Measurements from ENCODE around the gene ZNF146.
"Not testable (repeated sequence)": the region's sequence is repeated elsewhere in the genome, so short reads cannot be mapped to it uniquely, and the experiment has no call there.

The ZNF146 gene

GRCh38 chr19:36233626-36234025 lies 18.7 kb downstream of the ZNF146 start:
- not testable (repeated sequence) for H3K4me3 ChIP-seq (ENCODE audit: low read depth, low read length)

GRCh38 chr19:36236304-36236945 lies 21.5 kb downstream of the ZNF146 start:
- H3K4me3 ChIP-seq (ENCODE audit: low read depth, low read length) = no peak overlapping the region

- H3K4me3 ChIP-seq (ENCODE audit: low read depth, low read length) = no peak overlapping the region
These were observed 22.0 kb downstream of the ZNF146 start for GRCh38 chr19:36236946-36237310.

GRCh38 chr19:36244066-36244465 lies 29.2 kb downstream of the ZNF146 start:
- no peak overlapping the region for H3K4me3 ChIP-seq (ENCODE audit: low read depth, low read length)

GRCh38 chr19:36245210-36246005 lies 30.5 kb downstream of the ZNF146 start:
- H3K4me3 ChIP-seq (ENCODE audit: low read depth, low read length) = peak overlapping the region; percentile 39

GRCh38 chr19:36246006-36246481 lies 31.1 kb downstream of the ZNF146 start:
- peak overlapping the region; percentile 28 for H3K4me3 ChIP-seq (ENCODE audit: low read depth, low read length)

GRCh38 chr19:36252047-36252446 lies 37.1 kb downstream of the ZNF146 start:
- no peak overlapping the region for H3K4me3 ChIP-seq (ENCODE audit: low read depth, low read length)

- H3K4me3 ChIP-seq (ENCODE audit: low read depth, low read length) = no peak overlapping the region
These were observed 39.9 kb downstream of the ZNF146 start for GRCh38 chr19:36254848-36255247.

GRCh38 chr19:36255316-36255715 lies 40.4 kb downstream of the ZNF146 start:
- H3K4me3 ChIP-seq (ENCODE audit: low read depth, low read length) = no peak overlapping the region

- no peak overlapping the region for H3K4me3 ChIP-seq (ENCODE audit: low read depth, low read length)
These were observed 41.2 kb downstream of the ZNF146 start for GRCh38 chr19:36256064-36256463.

GRCh38 chr19:36256853-36257519 lies 42.1 kb downstream of the ZNF146 start:
- H3K4me3 ChIP-seq (ENCODE audit: low read depth, low read length) = no peak overlapping the region

- H3K4me3 ChIP-seq (ENCODE audit: low read depth, low read length) = no peak overlapping the region
These were observed 42.6 kb downstream of the ZNF146 start for GRCh38 chr19:36257520-36257876.

- no peak overlapping the region for H3K4me3 ChIP-seq (ENCODE audit: low read depth, low read length)
These were observed 43.3 kb downstream of the ZNF146 start for GRCh38 chr19:36258028-36258875.

GRCh38 chr19:36259211-36259610 lies 44.3 kb downstream of the ZNF146 start:
- no peak overlapping the region for H3K4me3 ChIP-seq (ENCODE audit: low read depth, low read length)

- no peak overlapping the region for H3K4me3 ChIP-seq (ENCODE audit: low read depth, low read length)
These were observed 50.2 kb downstream of the ZNF146 start for GRCh38 chr19:36265064-36265463.

- H3K4me3 ChIP-seq (ENCODE audit: low read depth, low read length) = no peak overlapping the region
These were observed 51.0 kb downstream of the ZNF146 start for GRCh38 chr19:36265856-36266374.

GRCh38 chr19:36266375-36266961 lies 51.6 kb downstream of the ZNF146 start:
- no peak overlapping the region for H3K4me3 ChIP-seq (ENCODE audit: low read depth, low read length)

- no peak overlapping the region for H3K4me3 ChIP-seq (ENCODE audit: low read depth, low read length)
These were observed 52.3 kb downstream of the ZNF146 start for GRCh38 chr19:36267061-36267845.

- H3K4me3 ChIP-seq (ENCODE audit: low read depth, low read length) = not testable (repeated sequence)
These were observed 53.2 kb downstream of the ZNF146 start for GRCh38 chr19:36268081-36268480.

- H3K4me3 ChIP-seq (ENCODE audit: low read depth, low read length) = not testable (repeated sequence)
These were observed 53.7 kb downstream of the ZNF146 start for GRCh38 chr19:36268591-36268990.
